H1 (cell line): Measurements from ENCODE around the gene TMUB2. TPM values are rescaled to one million over a fixed set of nuclear protein-coding genes. Genes with fewer than 3 reads are reported as not detected.

Experiments
- CTCF ChIA-PET: fragments of 300-600 bp; sonication (Branson Sonifier 250); formaldehyde crosslinking; loops from one replicate; lab custom pipeline; 2021; ENCODE audit not compliant: partially characterized antibody; lab: Charles Lee
- POLR2A ChIA-PET: fragments of 300-600 bp; sonication (Branson Sonifier 250); formaldehyde crosslinking; loops from one replicate; lab custom pipeline; 2021; ENCODE audit warnings: inconsistent platforms; ENCODE audit not compliant: partially characterized antibody; lab: Charles Lee
- DNase-seq, 2 experiments: peaks; one replicate each; pipeline versions ENCODE4 v3.0.0 to v3.0.0-alpha.2; 2010 to 2022; ENCODE audit warnings: low spot score in 2 of 2, low read depth in 1 of 2, mixed read lengths in 1 of 2
- FAIRE-seq: peaks from 2 replicates; lab custom pipeline; 2011; peaks lifted over from hg19 to GRCh38; lab: Jason Lieb, UNC
- H2AFZ ChIP-seq: 2 replicates; pipeline ENCODE4 v1.8.1; 2012; ENCODE audit warnings: low read length, inconsistent platforms
- H2AK5ac ChIP-seq: 2 replicates; pipeline ENCODE4 v1.6.1; 2013; ENCODE audit warnings: low read depth, low read length
- H2BK120ac ChIP-seq: replicated peaks from 2 replicates; pipeline ENCODE3; 2013; ENCODE audit warnings: low read depth, low read length, inconsistent platforms
- H2BK12ac ChIP-seq: 2 replicates; pipeline ENCODE4 v1.6.1; 2013; ENCODE audit warnings: low read depth, low read length
- H2BK15ac ChIP-seq: 2 replicates; pipeline ENCODE4 v1.6.1; 2013; ENCODE audit warnings: low read length
- H2BK20ac ChIP-seq: 2 replicates; pipeline ENCODE4 v1.6.1; 2013; ENCODE audit warnings: low read length
- H2BK5ac ChIP-seq: 2 replicates; pipeline ENCODE4 v1.6.1; 2013; ENCODE audit warnings: low read depth, low read length
- H3K14ac ChIP-seq: 2 replicates; pipeline ENCODE4 v1.6.1; 2013; ENCODE audit warnings: inconsistent platforms; ENCODE audit not compliant: insufficient read length
- H3K18ac ChIP-seq: 2 replicates; pipeline ENCODE4 v1.6.1; 2013; ENCODE audit warnings: low read length; ENCODE audit errors: extremely low read depth
- H3K23ac ChIP-seq: 2 replicates; pipeline ENCODE4 v1.6.1; 2013; ENCODE audit warnings: inconsistent platforms; ENCODE audit not compliant: insufficient read length
- H3K23me2 ChIP-seq: 2 replicates; pipeline ENCODE4 v1.6.1; 2013; ENCODE audit warnings: low read depth, low read length
- H3K27ac ChIP-seq: 2 replicates; pipeline ENCODE4 v1.6.1; 2011; ENCODE audit warnings: low read depth, low read length, inconsistent platforms
- H3K27me3 ChIP-seq, 4 experiments: replicated peaks in 1 of 4; 1 replicate in 1 of 4; 2 replicates in 3 of 4; pipeline versions ENCODE4 v1.6.1 to v1.8.1; 2011 to 2013; ENCODE audit warnings: low read length in 3 of 4, mild to moderate bottlenecking in 3 of 4, inconsistent platforms in 2 of 4, mixed read lengths in 2 of 4, moderate library complexity in 1 of 4; ENCODE audit not compliant: control insufficient read depth in 3 of 4, insufficient read depth in 3 of 4; ENCODE audit errors: extremely low read depth in 1 of 4
- H3K36me3 ChIP-seq, 4 experiments: 2 replicates each; pipeline versions ENCODE4 v1.6.1 to v1.8.1; 2011 to 2013; ENCODE audit warnings: mild to moderate bottlenecking in 4 of 4, low read length in 3 of 4, moderate library complexity in 2 of 4, control low read depth in 1 of 4, inconsistent platforms in 1 of 4; ENCODE audit not compliant: insufficient read depth in 4 of 4, control insufficient read depth in 2 of 4
- H3K4ac ChIP-seq: replicated peaks from 2 replicates; pipeline ENCODE3; 2013; ENCODE audit warnings: low read length, low read depth, mixed read lengths, inconsistent platforms; ENCODE audit not compliant: insufficient read length
- H3K4me1 ChIP-seq, 4 experiments: replicated peaks in 1 of 4; 1 replicate in 1 of 4; 2 replicates in 3 of 4; pipeline versions ENCODE4 v1.6.1 to v1.8.1; 2011 to 2013; ENCODE audit warnings: low read length in 3 of 4, inconsistent platforms in 2 of 4, mixed read lengths in 1 of 4; ENCODE audit not compliant: insufficient read depth in 4 of 4, control insufficient read depth in 3 of 4
- H3K4me2 ChIP-seq, 2 experiments: 2 replicates each; pipeline versions ENCODE4 v1.6.1 to v1.8.1; 2011 to 2013; ENCODE audit warnings: low read depth in 2 of 2, low read length in 2 of 2, control low read depth in 1 of 2, inconsistent platforms in 1 of 2, mild to moderate bottlenecking in 1 of 2; ENCODE audit not compliant: insufficient read depth in 1 of 2
- H3K4me3 ChIP-seq, 4 experiments: fragments of 200-600, 300-600 bp in 1 of 4; sonication (generic), shearing (Covaris generic), sonication (Bioruptor Twin) in 1 of 4; 2 replicates each; pipeline versions ENCODE4 v1.5.1 to v1.8.1; 2011 to 2016; ENCODE audit warnings: low read length in 4 of 4, low read depth in 3 of 4, control low read depth in 2 of 4, inconsistent platforms in 2 of 4, mild to moderate bottlenecking in 2 of 4, mixed read lengths in 1 of 4, moderate library complexity in 1 of 4; ENCODE audit not compliant: insufficient read depth in 2 of 4; ENCODE audit errors: extremely low read depth in 1 of 4
- H3K56ac ChIP-seq: replicated peaks from 2 replicates; pipeline ENCODE3; 2013; ENCODE audit warnings: low read depth, mild to moderate bottlenecking, mixed read lengths, low read length, inconsistent platforms; ENCODE audit not compliant: insufficient read length
- H3K79me1 ChIP-seq: 2 replicates; pipeline ENCODE4 v1.6.1; 2013; ENCODE audit warnings: low read depth, low read length, control low read depth
- H3K79me2 ChIP-seq, 2 experiments: 2 replicates each; pipeline versions ENCODE4 v1.6.1 to v1.8.1; 2012 to 2013; ENCODE audit warnings: low read length in 2 of 2, mild to moderate bottlenecking in 2 of 2, inconsistent platforms in 1 of 2; ENCODE audit not compliant: insufficient read depth in 2 of 2, control insufficient read depth in 1 of 2
- H3K9ac ChIP-seq, 4 experiments: replicated peaks in 1 of 4; 1 replicate in 1 of 4; 2 replicates in 3 of 4; pipeline versions ENCODE4 v1.6.1 to v1.8.1; 2011 to 2013; ENCODE audit warnings: low read depth in 3 of 4, low read length in 3 of 4, control low read depth in 2 of 4, mild to moderate bottlenecking in 2 of 4, moderate library complexity in 2 of 4, inconsistent platforms in 1 of 4; ENCODE audit errors: extremely low read depth in 1 of 4
- H3K9me3 ChIP-seq, 2 experiments: 2 replicates each; pipeline versions ENCODE4 v1.6.1 to v1.8.1; 2012 to 2013; ENCODE audit warnings: mild to moderate bottlenecking in 2 of 2, moderate library complexity in 2 of 2, control low read depth in 1 of 2, inconsistent platforms in 1 of 2, low read depth in 1 of 2, low read length in 1 of 2, mixed read lengths in 1 of 2; ENCODE audit not compliant: insufficient read depth in 2 of 2
- H4K20me1 ChIP-seq, 2 experiments: replicated peaks in 1 of 2; 2 replicates each; pipeline versions ENCODE3 to v1.8.1; 2011 to 2013; ENCODE audit warnings: inconsistent platforms in 2 of 2, low read length in 2 of 2, mild to moderate bottlenecking in 1 of 2; ENCODE audit not compliant: insufficient read depth in 2 of 2, control insufficient read depth in 1 of 2
- H4K5ac ChIP-seq: 2 replicates; pipeline ENCODE4 v1.6.1; 2013; ENCODE audit warnings: low read length, low read depth, mixed read lengths, inconsistent platforms; ENCODE audit not compliant: insufficient read length
- H4K8ac ChIP-seq: 2 replicates; pipeline ENCODE4 v1.8.0; 2013; ENCODE audit warnings: mild to moderate bottlenecking, moderate library complexity, low read length, inconsistent platforms; ENCODE audit not compliant: insufficient read depth; ENCODE audit errors: extremely low read depth
- H4K91ac ChIP-seq: replicated peaks from 2 replicates; pipeline ENCODE3; 2013; ENCODE audit warnings: low read length, mixed read lengths, inconsistent platforms; ENCODE audit not compliant: insufficient read length
- BACH1 ChIP-seq: IDR thresholded peaks from 2 replicates; pipeline ENCODE4 v1.6.1; 2012; ENCODE audit warnings: low read length, improper control_type of control experiment
- CHD2 ChIP-seq: IDR thresholded peaks from 2 replicates; pipeline ENCODE4 v1.6.1; 2012; ENCODE audit warnings: low read length, improper control_type of control experiment
- E2F6 ChIP-seq: IDR thresholded peaks from 2 replicates; pipeline ENCODE4 v1.6.1; 2012; ENCODE audit warnings: inconsistent platforms
- EGR1 ChIP-seq: IDR thresholded peaks from 2 replicates; pipeline ENCODE4 v1.6.1; 2011; ENCODE audit warnings: low read depth, low read length, borderline replicate concordance
- EP300 ChIP-seq, 2 experiments: IDR thresholded peaks; 1 replicate in 1 of 2; 2 replicates in 1 of 2; pipeline ENCODE4 v1.6.1; 2011 to 2012; ENCODE audit warnings: low read depth in 2 of 2, low read length in 2 of 2, mild to moderate bottlenecking in 2 of 2, borderline replicate concordance in 1 of 2, inconsistent platforms in 1 of 2, moderate library complexity in 1 of 2
- GTF2F1 ChIP-seq: IDR thresholded peaks from 2 replicates; pipeline ENCODE4 v1.6.1; 2012; ENCODE audit warnings: low read depth, low read length, improper control_type of control experiment, borderline replicate concordance
- JUN ChIP-seq: IDR thresholded peaks from 2 replicates; pipeline ENCODE4 v1.6.1; 2011; ENCODE audit warnings: low read depth, mild to moderate bottlenecking, improper control_type of control experiment, low read length
- KDM4A ChIP-seq: IDR thresholded peaks from one replicate; pipeline ENCODE4 v1.7.1; 2012; ENCODE audit warnings: low read depth, mild to moderate bottlenecking, moderate library complexity, low read length, inconsistent platforms; ENCODE audit not compliant: severe bottlenecking
- POLR2A ChIP-seq, 2 experiments: IDR thresholded peaks; 1 replicate in 1 of 2; 2 replicates in 1 of 2; pipeline ENCODE4 v1.6.1; 2011; ENCODE audit warnings: low read depth in 2 of 2, low read length in 2 of 2, mild to moderate bottlenecking in 2 of 2; ENCODE audit errors: control extremely low read depth in 1 of 2
- POLR2AphosphoS5 ChIP-seq: IDR thresholded peaks from 2 replicates; pipeline ENCODE4 v1.6.1; 2011; ENCODE audit warnings: low read depth, low read length
- RBBP5 ChIP-seq: IDR thresholded peaks from 2 replicates; pipeline ENCODE4 v1.7.1; 2012; ENCODE audit warnings: low read depth, mild to moderate bottlenecking, inconsistent platforms, low read length, moderate library complexity, borderline replicate concordance
- SIRT6 ChIP-seq: IDR thresholded peaks from one replicate; pipeline ENCODE4 v1.7.1; 2012; ENCODE audit warnings: low read length, inconsistent platforms
- SIX5 ChIP-seq: IDR thresholded peaks from 2 replicates; pipeline ENCODE4 v1.6.1; 2011; ENCODE audit warnings: mild to moderate bottlenecking, low read depth, low read length
- SP4 ChIP-seq: IDR thresholded peaks from 2 replicates; pipeline ENCODE4 v1.6.1; 2012; ENCODE audit warnings: low read length, inconsistent platforms
- TEAD4 ChIP-seq: IDR thresholded peaks from 2 replicates; pipeline ENCODE4 v1.6.1; 2012; ENCODE audit warnings: low read depth, low read length, inconsistent platforms, mixed read lengths
- WGBS, 2 experiments: shearing (Covaris generic) in 1 of 2; methylation state at CpG; one replicate each; pipeline versions ENCODE4 v1.1.6 to v1.1.7; 2013 to 2015; ENCODE audit warnings: low lambda C conversion rate in 2 of 2, mixed read lengths in 2 of 2, inconsistent platforms in 1 of 2, low coverage in 1 of 2, missing lambda C conversion rate in 1 of 2; ENCODE audit not compliant: insufficient replicate concordance in 2 of 2, insufficient coverage in 1 of 2, insufficient read length in 1 of 2; ENCODE audit errors: extremely low coverage in 1 of 2, missing lambda C conversion rate in 1 of 2; 5-methylcytosine and 5-hydroxymethylcytosine counted together
- polyA plus RNA-seq, 7 experiments: library from polyadenylated mRNA; depleted of rRNA in 3 of 7; stranded (reverse) in 5 of 7; unstranded in 2 of 7; fragments of >200 nt in 5 of 7; fragments of 200-250 nt in 2 of 7; gene quantifications; 1 replicate in 5 of 7; 2 replicates in 1 of 7; 4 replicates in 1 of 7; pipeline versions ENCODE4 v1.2.1 to v1.2.3, GENCODE V29; 2011 to 2013; ENCODE audit warnings: missing spikeins in 2 of 7, mixed read lengths in 2 of 7
- total RNA-seq: library from RNA; stranded (reverse); fragmentation: NEBNext Ultra II Directional; extraction: Animal tissue kit (Norgen Biotek cat#: 25700); gene quantifications from 2 replicates; pipeline ENCODE4 v1.2.1, GENCODE V29; 2021

TMUB2 gene
- total and polyA plus RNA-seq, 2 of the 8 experiments (the other 6 are each of a cell fraction or from before 2014, with no cell fraction given), result 18.5 to 30.5 TPM

- Histone ChIP-seq H3K4me3 (no peak overlapping the region), H3K23me2 (peaks cover 10% of the 10 kb centered on the region), H3K27ac (no peak overlapping the region), H2BK5ac (no peak overlapping the region), H2BK20ac (no peak overlapping the region), H3K4me2 (no peak overlapping the region), H3K9me3 (no peaks in the 10 kb centered on the region), H3K4me1 (peaks cover 0 to 27% (median 13%) of the 10 kb centered on the region in 4 experiments; a peak in 6 of 7 replicates), H3K9ac (peak overlapping the region in 1 of 4 experiments; percentile 13; a peak in 1 of 7 replicates), H3K56ac (no peak overlapping the region), H2BK12ac (no peak overlapping the region), H2AK5ac (no peak overlapping the region), H3K14ac (no peak overlapping the region), H4K20me1 (peaks cover 0 to 17% of the 10 kb centered on the region in 2 experiments), H2BK15ac (no peak overlapping the region), H4K8ac (peak overlapping the region; percentile 59; the same call in 1 of the 2 replicates), H3K18ac (no peak overlapping the region), H4K5ac (no peak overlapping the region), H3K36me3 (peaks cover 19 to 37% (median 27%) of the 10 kb centered on the region in 4 experiments), H2AFZ (no peak overlapping the region), H3K79me1 (no peaks in the 10 kb centered on the region; the same call in 1 of the 2 replicates), H2BK120ac (no peak overlapping the region), H3K27me3 (no peaks in the 10 kb centered on the region), H3K4ac (no peak overlapping the region), H3K23ac (no peak overlapping the region), H3K79me2 (peaks cover 0 to 24% of the 10 kb centered on the region in 2 experiments; a peak in 3 of 4 replicates), H4K91ac (no peak overlapping the region)
- WGBS, 2 experiments, result 93% methylated on average over 15 of the region's 15 CpGs; no CpG with 5 or more reads in 1 of the 2 experiments
- ChIA-PET CTCF (interaction anchor here (0.6 to 2.7 kb wide), 9 partner anchors 8 to 1930 kb away, joined by 3 to 15 read pairs (median 6); partner anchors contain the start of genes GRN, HDAC5 and TMUB2), POLR2A (interaction anchor here (0.7 to 8.5 kb wide), 3 partner anchors 8 to 122 kb away, joined by 3 to 78 read pairs (median 32); no protein-coding TSS in a partner anchor)
- FAIRE-seq (no peak), DNase-seq (no peak)
- TF ChIP-seq RBBP5 (no peak), GTF2F1 (no peak), EGR1 (no peak), CHD2 (no peak), BACH1 (no peak), KDM4A (no peak), EP300 (IDR thresholded peaks at IDR 0.05; ENCODE audit: borderline replicate concordance in 1 of 2, low read depth in 2 of 2, low read length in 2 of 2) (no peak), TEAD4 (no peak), JUN (no peak), SP4 (no peak), POLR2AphosphoS5 (no peak), E2F6 (no peak), POLR2A (IDR thresholded peaks at IDR 0.05; ENCODE audit: control extremely low read depth in 1 of 2, low read depth in 2 of 2, low read length in 2 of 2) (no peak), SIRT6 (no peak), SIX5 (no peak)
These were observed 10.3 kb downstream of the TMUB2 start for GRCh38 chr17:44197107-44197506.
